ENCODE data around the gene NCKIPSD.

NCKIPSD gene

GRCh38 chr3:48689384-48689783, 3.7 kb upstream of the NCKIPSD start:
- H3K27me3 ChIP-seq (ENCODE audit: low read depth, low read length): no peaks in the 10 kb centered on the region
- TF ChIP-seq EZH2phosphoT487 (IDR thresholded peaks at IDR 0.05; ENCODE audit: low read depth): no peak
- no peak overlapping the region for H2AFZ ChIP-seq (ENCODE audit: low read depth, low read length)
- H4K20me1 ChIP-seq (ENCODE audit: insufficient read depth, low read length): peaks cover 12% of the 10 kb centered on the region
- H3K9me3 ChIP-seq (ENCODE audit: insufficient read depth, low read length): no peaks in the 10 kb centered on the region
- no peak overlapping the region for H3K4me3 ChIP-seq (ENCODE audit: low read length)
- no peak overlapping the region for H3K27ac ChIP-seq (ENCODE audit: low read length)
- peaks cover 59% of the 10 kb centered on the region for H3K36me3 ChIP-seq (replicated peaks; ENCODE audit: low read depth, low read length)
- H3K4me1 ChIP-seq (ENCODE audit: low read length): peaks cover 11% of the 10 kb centered on the region
- no peak overlapping the region for H3K4me2 ChIP-seq (ENCODE audit: low read length)
- no peak overlapping the region for H3K9ac ChIP-seq (ENCODE audit: low read length)
- peaks cover 19% of the 10 kb centered on the region for H3K79me2 ChIP-seq (ENCODE audit: low read length)

- Histone ChIP-seq H3K27ac (ENCODE audit: low read length) (no peak overlapping the region), H3K4me2 (ENCODE audit: low read length) (no peak overlapping the region), H3K27me3 (ENCODE audit: low read depth, low read length) (no peaks in the 10 kb centered on the region), H3K79me2 (ENCODE audit: low read length) (peaks cover 19% of the 10 kb centered on the region), H3K9ac (ENCODE audit: low read length) (no peak overlapping the region), H3K36me3 (replicated peaks; ENCODE audit: low read depth, low read length) (peaks cover 53% of the 10 kb centered on the region), H3K4me3 (ENCODE audit: low read length) (no peak overlapping the region), H3K9me3 (ENCODE audit: insufficient read depth, low read length) (no peaks in the 10 kb centered on the region), H2AFZ (ENCODE audit: low read depth, low read length) (no peak overlapping the region), H3K4me1 (ENCODE audit: low read length) (peaks cover 16% of the 10 kb centered on the region), H4K20me1 (ENCODE audit: insufficient read depth, low read length) (peaks cover 7% of the 10 kb centered on the region)
- no peak for TF ChIP-seq EZH2phosphoT487 (IDR thresholded peaks at IDR 0.05; ENCODE audit: low read depth)
- no peak for TF ChIP-seq CTCF (IDR thresholded peaks at IDR 0.05; ENCODE audit: low read depth, low read length)
Measured at GRCh38 chr3:48688737-48689075, 3.0 kb upstream of the NCKIPSD start.

GRCh38 chr3:48688032-48688736, 2.5 kb upstream of the NCKIPSD start:
- Histone ChIP-seq H3K9me3 (ENCODE audit: insufficient read depth, low read length) (no peaks in the 10 kb centered on the region), H2AFZ (ENCODE audit: low read depth, low read length) (no peak overlapping the region), H3K36me3 (replicated peaks; ENCODE audit: low read depth, low read length) (peaks cover 49% of the 10 kb centered on the region), H3K27ac (ENCODE audit: low read length) (no peak overlapping the region), H3K4me2 (ENCODE audit: low read length) (no peak overlapping the region), H4K20me1 (ENCODE audit: insufficient read depth, low read length) (peaks cover 7% of the 10 kb centered on the region), H3K4me3 (ENCODE audit: low read length) (no peak overlapping the region), H3K9ac (ENCODE audit: low read length) (no peak overlapping the region), H3K27me3 (ENCODE audit: low read depth, low read length) (no peaks in the 10 kb centered on the region), H3K4me1 (ENCODE audit: low read length) (peaks cover 16% of the 10 kb centered on the region), H3K79me2 (ENCODE audit: low read length) (peaks cover 22% of the 10 kb centered on the region)
- TF ChIP-seq EZH2phosphoT487 (IDR thresholded peaks at IDR 0.05; ENCODE audit: low read depth): no peak
- no peak for TF ChIP-seq CTCF (IDR thresholded peaks at IDR 0.05; ENCODE audit: low read depth, low read length)

DNA sequence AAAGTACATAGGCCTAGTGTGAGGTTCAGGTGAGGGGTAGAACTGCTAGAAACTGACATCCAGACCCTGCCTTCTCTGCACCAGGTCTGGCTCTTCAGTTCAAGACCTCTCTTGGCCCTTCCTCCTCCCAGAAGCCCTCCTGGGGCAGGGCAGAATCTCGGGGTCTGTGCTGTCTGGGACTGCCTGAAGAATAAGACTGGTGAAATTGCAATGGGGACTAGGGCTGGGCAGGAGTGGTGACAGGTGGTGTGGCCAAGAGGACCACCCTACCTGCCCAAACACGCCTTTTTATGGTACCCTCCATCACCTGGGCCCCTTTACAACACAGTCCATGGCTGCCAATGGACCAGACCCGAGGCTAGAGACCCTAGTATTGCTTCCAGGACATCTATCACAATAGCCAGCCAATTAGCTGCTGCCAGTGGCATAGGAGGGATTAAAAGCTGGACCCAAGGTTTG, 1.5 kb upstream of the NCKIPSD start:
- H2AFZ ChIP-seq (ENCODE audit: low read depth, low read length): no peak overlapping the region
- peaks cover 8% of the 10 kb centered on the region for H4K20me1 ChIP-seq (ENCODE audit: insufficient read depth, low read length)
- peaks cover 48% of the 10 kb centered on the region for H3K36me3 ChIP-seq (replicated peaks; ENCODE audit: low read depth, low read length)
- H3K27ac ChIP-seq (ENCODE audit: low read length): no peak overlapping the region
- H3K9ac ChIP-seq (ENCODE audit: low read length): no peak overlapping the region
- no peaks in the 10 kb centered on the region for H3K27me3 ChIP-seq (ENCODE audit: low read depth, low read length)
- no peak for TF ChIP-seq CTCF (IDR thresholded peaks at IDR 0.05; ENCODE audit: low read depth, low read length)
- TF ChIP-seq EZH2phosphoT487 (IDR thresholded peaks at IDR 0.05; ENCODE audit: low read depth): no peak
- peaks cover 23% of the 10 kb centered on the region for H3K79me2 ChIP-seq (ENCODE audit: low read length)
- no peaks in the 10 kb centered on the region for H3K9me3 ChIP-seq (ENCODE audit: insufficient read depth, low read length)
- peaks cover 16% of the 10 kb centered on the region for H3K4me1 ChIP-seq (ENCODE audit: low read length)
- no peak overlapping the region for H3K4me2 ChIP-seq (ENCODE audit: low read length)
- no peak overlapping the region for H3K4me3 ChIP-seq (ENCODE audit: low read length)
